Measurements from ENCODE around the gene SLC4A4. TPM values are rescaled to one million over a fixed set of nuclear protein-coding genes. Genes with fewer than 3 reads are reported as not detected.

Gene SLC4A4
- total RNA-seq, 2 experiments from 2014 or later = 0.08 to 0.14 TPM

DNA sequence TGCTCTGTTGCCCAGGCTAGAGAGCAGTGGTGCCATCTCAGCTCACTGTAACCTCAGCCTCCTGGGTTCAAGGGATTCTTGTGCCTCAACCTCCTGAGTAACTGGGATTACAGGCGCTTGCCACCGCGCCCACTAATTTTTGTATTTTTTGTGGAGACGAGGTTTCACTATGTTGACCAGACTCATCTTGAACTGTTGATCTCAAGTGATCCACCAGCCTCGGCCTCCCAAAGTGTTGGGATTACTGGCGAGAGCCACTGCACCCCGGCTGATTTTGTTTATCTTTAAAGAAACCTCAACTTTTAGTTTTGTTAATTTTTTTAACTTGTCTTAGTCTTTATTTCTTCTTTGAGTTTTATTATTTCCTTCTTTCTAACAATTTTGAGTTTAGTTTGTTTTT is 163.2 kb downstream of the SLC4A4 start:
- Histone ChIP-seq H3K27me3 (ENCODE audit: control insufficient read depth in 1 of 2, insufficient read depth in 2 of 2, low read length in 2 of 2) (no peaks in the 10 kb centered on the region), H3K4me3 (ENCODE audit: low read length) (no peak overlapping the region), H3K27ac (ENCODE audit: low read depth in 1 of 2, low read length in 2 of 2) (no peak overlapping the region), H3K4me1 (ENCODE audit: insufficient read depth, low read length) (no peaks in the 10 kb centered on the region), H3K36me3 (ENCODE audit: insufficient read depth, low read length) (no peaks in the 10 kb centered on the region), H3K9me3 (ENCODE audit: control insufficient read depth in 1 of 2, insufficient read depth in 1 of 2, low read length in 2 of 2) (no peaks in the 10 kb centered on the region)
- no peak for DNase-seq
- Mint-ChIP-seq H3K27me3 (no peaks in the 10 kb centered on the region), H3K36me3 (ENCODE audit: low read depth) (no peaks in the 10 kb centered on the region), H3K9me3 (no peaks in the 10 kb centered on the region), H3K4me1 (ENCODE audit: low read depth) (no peaks in the 10 kb centered on the region), H3K4me3 (no peak overlapping the region), H3K27ac (no peak overlapping the region)
- ChIA-PET CTCF (no interaction called here), POLR2A (no interaction called here)
- intact Hi-C loops (cut with DNase I, micrococcal nuclease) = no loop called here
- TF ChIP-seq, protein P1, sequence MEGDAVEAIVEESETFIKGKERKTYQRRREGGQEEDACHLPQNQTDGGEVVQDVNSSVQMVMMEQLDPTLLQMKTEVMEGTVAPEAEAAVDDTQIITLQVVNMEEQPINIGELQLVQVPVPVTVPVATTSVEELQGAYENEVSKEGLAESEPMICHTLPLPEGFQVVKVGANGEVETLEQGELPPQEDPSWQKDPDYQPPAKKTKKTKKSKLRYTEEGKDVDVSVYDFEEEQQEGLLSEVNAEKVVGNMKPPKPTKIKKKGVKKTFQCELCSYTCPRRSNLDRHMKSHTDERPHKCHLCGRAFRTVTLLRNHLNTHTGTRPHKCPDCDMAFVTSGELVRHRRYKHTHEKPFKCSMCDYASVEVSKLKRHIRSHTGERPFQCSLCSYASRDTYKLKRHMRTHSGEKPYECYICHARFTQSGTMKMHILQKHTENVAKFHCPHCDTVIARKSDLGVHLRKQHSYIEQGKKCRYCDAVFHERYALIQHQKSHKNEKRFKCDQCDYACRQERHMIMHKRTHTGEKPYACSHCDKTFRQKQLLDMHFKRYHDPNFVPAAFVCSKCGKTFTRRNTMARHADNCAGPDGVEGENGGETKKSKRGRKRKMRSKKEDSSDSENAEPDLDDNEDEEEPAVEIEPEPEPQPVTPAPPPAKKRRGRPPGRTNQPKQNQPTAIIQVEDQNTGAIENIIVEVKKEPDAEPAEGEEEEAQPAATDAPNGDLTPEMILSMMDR (IDR thresholded peaks at IDR 0.05) = no peak
- ATAC-seq (ENCODE audit: poor library complexity) = no peak

DNA sequence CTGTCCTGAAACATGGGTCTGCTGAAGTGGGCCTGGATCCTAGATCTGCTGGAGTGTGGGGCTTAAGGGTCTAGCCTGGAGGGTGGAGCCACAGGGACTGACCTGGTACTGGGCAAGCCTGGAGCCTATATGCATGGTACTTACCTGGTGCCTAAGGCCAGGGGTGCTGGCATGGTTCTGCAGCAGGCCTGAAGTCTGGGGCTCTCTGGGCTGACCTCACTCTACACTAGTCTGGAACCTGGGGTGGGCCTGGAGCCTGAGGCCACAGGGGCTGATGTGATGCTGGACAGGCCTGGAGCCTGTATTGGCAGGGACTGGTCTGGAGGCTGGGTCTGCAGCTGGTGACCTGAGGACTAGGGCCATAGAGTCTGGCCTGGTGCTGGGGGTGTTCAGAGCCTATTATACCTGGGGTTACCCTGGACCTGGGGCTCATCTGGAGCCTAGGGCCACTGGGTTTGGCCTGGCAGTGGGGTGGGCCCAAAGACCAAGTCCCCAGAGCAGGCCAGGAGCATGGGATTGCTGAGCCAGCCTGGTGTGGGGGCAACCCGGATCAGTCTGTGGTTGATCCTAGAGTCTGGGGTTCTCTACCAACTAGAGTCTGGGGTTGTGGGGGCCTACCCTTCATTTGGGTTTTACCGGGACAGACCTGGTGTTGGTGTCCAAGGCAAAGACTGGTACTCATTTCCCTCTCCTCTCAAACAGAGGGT is 179.6 kb downstream of the SLC4A4 start:
- Histone ChIP-seq H3K4me3 (ENCODE audit: low read length) (no peak overlapping the region), H3K36me3 (ENCODE audit: insufficient read depth, low read length) (no peaks in the 10 kb centered on the region), H3K27me3 (ENCODE audit: control insufficient read depth in 1 of 2, insufficient read depth in 2 of 2, low read length in 2 of 2) (no peaks in the 10 kb centered on the region), H3K9me3 (ENCODE audit: control insufficient read depth in 1 of 2, insufficient read depth in 1 of 2, low read length in 2 of 2) (peaks cover 0 to 12% of the 10 kb centered on the region in 2 experiments), H3K4me1 (ENCODE audit: insufficient read depth, low read length) (no peaks in the 10 kb centered on the region), H3K27ac (ENCODE audit: low read depth in 1 of 2, low read length in 2 of 2) (no peak overlapping the region)
- Mint-ChIP-seq H3K36me3 (ENCODE audit: low read depth) (no peaks in the 10 kb centered on the region), H3K4me1 (ENCODE audit: low read depth) (no peaks in the 10 kb centered on the region), H3K9me3 (no peaks in the 10 kb centered on the region), H3K27me3 (no peaks in the 10 kb centered on the region), H3K27ac (no peak overlapping the region), H3K4me3 (no peak overlapping the region)
- CTCF ChIA-PET = no interaction called here
- ATAC-seq (ENCODE audit: poor library complexity) = no peak
- intact Hi-C loops (cut with DNase I, micrococcal nuclease) = no loop called here
- DNase-seq = no peak
- POLR2A ChIA-PET = no interaction called here
- TF ChIP-seq, protein P1 (IDR thresholded peaks at IDR 0.05) = no peak

DNA sequence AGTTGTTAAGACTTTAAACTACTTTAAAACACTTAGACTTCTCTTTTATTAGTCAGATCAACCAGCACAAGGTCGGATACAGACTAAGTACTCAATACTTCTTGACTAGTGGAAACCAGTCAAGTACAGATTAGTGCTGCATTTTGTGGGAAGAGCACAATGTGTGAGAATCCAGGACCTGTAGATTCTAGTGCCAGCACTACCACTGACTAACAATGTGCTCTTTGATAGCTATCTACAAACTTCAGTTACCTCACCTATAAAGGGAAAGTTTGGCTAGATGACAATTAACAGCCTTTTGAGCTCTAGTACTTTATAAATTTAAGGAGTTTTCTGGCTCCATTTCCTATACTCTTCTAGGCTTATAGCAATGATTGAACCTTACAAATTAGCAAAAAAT is 181.5 kb downstream of the SLC4A4 start:
- ChIA-PET POLR2A (no interaction called here), CTCF (no interaction called here)
- no peaks in the 10 kb centered on the region for H3K4me1 ChIP-seq (ENCODE audit: insufficient read depth, low read length)
- intact Hi-C loops (cut with DNase I, micrococcal nuclease) = no loop called here
- Mint-ChIP-seq H3K4me3 (no peak overlapping the region), H3K27ac (no peak overlapping the region), H3K36me3 (ENCODE audit: low read depth) (no peaks in the 10 kb centered on the region), H3K9me3 (no peaks in the 10 kb centered on the region), H3K27me3 (no peaks in the 10 kb centered on the region), H3K4me1 (ENCODE audit: low read depth) (no peaks in the 10 kb centered on the region)
- no peaks in the 10 kb centered on the region for H3K36me3 ChIP-seq (ENCODE audit: insufficient read depth, low read length)
- H3K27me3 ChIP-seq (ENCODE audit: control insufficient read depth in 1 of 2, insufficient read depth in 2 of 2, low read length in 2 of 2) = no peaks in the 10 kb centered on the region
- no peak overlapping the region for H3K27ac ChIP-seq (ENCODE audit: low read depth in 1 of 2, low read length in 2 of 2)
- DNase-seq (no peak), ATAC-seq (ENCODE audit: poor library complexity) (no peak)
- no peak overlapping the region for H3K4me3 ChIP-seq (ENCODE audit: low read length)
- TF ChIP-seq, protein P1 (IDR thresholded peaks at IDR 0.05) = no peak
- peaks cover 0 to 12% of the 10 kb centered on the region in 2 experiments for H3K9me3 ChIP-seq (ENCODE audit: control insufficient read depth in 1 of 2, insufficient read depth in 1 of 2, low read length in 2 of 2)

All from CD4-positive, alpha-beta T cell (primary cell).